Left kidney (tissue), 2 donors: ENCODE results near the gene PDLIM4. TPM values are rescaled to one million over a fixed set of nuclear protein-coding genes. Genes with fewer than 3 reads are reported as not detected.

Experiments used
- DNase-seq: peaks from one replicate; pipeline ENCODE4 v3.0.0-alpha.2; 2013
- polyA plus RNA-seq: library from polyadenylated mRNA; unstranded; fragments of 120-200 nt; gene quantifications from one replicate; pipeline ENCODE4 v1.2.1, GENCODE V29; 2013; ENCODE audit not compliant: insufficient read length

The PDLIM4 gene
- polyA plus RNA-seq, 1 donor = 11.1 TPM

GRCh38 chr5:132281856-132282614 is 24.5 kb downstream of the PDLIM4 start:
- no peak for DNase-seq

DNA sequence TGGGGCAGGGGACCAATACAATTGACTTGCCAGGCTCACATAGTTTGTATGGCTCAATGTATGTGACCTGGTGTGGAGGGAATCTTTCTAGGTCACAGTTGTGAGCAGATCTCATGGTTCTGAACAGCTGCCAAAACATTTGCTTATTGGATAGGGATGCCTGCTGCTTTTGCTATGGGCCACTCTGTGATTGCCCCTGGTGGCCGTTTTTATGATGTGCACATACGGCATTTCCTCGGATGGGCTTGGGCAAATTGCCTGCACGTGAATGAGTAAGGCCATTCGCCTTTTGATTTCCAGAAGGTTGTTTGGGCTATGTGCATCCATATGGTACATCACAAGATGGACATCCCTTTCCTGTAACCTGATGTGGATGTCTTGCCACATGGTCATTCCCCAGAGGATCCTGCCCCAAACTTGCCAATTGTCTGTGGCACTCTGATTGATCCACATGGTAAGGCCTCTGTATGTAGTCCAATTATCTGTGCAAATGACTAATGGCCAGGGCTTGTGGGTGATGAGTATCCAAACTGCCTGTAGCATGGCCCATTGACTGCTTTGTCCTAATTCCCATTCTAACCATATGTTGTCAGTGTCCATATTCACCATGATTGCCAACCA is 26.0 kb downstream of the PDLIM4 start:
- DNase-seq = no peak

- DNase-seq = no peak
Observed at GRCh38 chr5:132289097-132289496, 31.6 kb downstream of the PDLIM4 start.

GRCh38 chr5:132291026-132291425 is 33.5 kb downstream of the PDLIM4 start:
- no peak for DNase-seq

DNA sequence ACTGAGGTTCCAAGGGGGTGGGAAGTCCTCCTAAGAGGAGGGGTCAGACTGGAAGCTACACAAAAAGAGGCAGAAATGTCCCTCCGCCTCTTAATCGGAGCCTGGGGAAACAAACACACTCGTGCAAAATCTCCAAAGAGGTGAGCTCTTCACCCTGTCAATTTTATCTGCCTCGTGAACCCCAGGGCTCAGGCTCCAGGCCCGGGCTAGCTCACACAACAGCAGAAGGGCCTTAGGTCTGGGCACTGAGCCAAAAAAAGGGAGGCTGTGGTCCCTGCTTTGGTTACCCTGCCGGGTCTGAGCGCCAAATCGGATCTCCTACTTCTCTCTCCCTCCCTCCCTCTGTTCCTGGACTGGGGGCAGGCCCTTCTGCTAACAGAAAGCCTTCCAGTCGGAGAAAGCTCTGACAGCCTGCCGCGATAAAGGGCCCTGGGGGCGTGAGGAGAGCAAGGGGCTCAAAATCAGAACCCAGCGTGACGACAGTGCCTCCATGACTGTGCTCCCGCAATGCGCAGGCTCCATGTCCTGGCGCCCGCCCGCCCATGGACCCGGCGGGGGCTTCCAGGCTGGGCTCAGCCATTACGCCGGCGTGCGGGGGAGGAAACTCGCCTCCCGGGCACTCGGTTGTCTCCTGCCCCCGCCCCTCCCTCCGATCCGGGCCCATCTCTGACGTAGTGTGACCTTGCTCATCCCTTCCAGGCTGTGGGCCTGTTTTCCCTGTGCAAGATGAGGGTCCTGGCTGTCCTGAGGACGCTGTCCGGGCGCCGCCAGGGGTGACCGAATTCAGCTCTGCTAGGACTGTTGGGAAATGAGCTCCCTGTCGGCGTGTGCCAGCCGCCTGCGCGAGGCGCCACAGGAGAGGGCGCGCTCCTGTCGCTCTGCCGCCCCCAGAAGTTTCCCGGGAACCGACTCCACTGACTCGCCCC is 35.8 kb downstream of the PDLIM4 start:
- peak; percentile 87 for DNase-seq

- DNase-seq = peak; percentile 91
Observed at GRCh38 chr5:132293992-132294727, 36.7 kb downstream of the PDLIM4 start, which contains the start of gene SLC22A4. Gene SLC22A4 (plus strand): TSS chr5:132294394. CDS start chr5:132294617, 223 bp downstream.

- no peak for DNase-seq
Observed at GRCh38 chr5:132294728-132295504, 37.4 kb downstream of the PDLIM4 start.

DNA sequence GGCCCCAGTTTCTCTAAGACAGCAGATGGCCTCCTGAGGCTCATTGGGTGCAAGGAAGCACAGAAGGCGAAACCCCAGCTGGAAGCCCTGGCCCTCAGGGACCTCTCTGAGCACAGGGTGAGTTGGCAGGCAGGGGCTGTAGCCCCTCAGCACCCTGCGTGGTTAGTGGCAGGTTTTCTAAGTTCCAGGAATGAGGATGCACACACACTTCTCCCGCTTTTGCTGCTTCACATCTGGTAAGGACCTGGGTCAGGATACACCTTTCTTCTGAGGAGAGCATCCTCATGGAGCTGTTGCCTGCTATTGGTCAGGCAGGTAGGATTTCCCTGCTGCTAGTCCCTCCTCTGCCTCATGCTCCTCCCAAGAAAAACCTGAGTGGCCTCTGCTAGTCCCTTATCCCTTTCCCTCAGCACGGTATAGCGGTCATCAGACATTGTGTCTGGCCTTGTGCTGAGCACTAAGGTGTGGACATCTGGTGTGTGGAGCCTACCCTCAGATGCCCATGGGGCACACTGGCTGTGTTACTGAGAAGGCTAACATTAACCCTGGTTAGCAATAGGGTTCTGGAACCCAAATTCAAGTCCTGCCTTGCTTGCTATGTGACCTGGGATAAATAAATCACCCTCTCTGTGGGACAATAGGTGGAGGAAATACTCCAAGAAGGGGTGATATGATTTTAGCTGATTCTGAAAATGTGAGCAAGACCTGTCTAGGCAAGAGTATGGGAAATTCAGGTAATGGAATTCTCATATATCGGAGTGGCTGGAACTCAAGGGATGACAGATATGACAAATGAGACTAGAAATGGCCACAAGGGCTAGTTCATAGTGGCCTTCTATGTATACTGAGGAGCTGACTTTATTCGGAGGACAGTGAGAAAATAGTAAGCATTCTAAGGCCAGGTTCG is 38.3 kb downstream of the PDLIM4 start:
- DNase-seq = no peak

DNA sequence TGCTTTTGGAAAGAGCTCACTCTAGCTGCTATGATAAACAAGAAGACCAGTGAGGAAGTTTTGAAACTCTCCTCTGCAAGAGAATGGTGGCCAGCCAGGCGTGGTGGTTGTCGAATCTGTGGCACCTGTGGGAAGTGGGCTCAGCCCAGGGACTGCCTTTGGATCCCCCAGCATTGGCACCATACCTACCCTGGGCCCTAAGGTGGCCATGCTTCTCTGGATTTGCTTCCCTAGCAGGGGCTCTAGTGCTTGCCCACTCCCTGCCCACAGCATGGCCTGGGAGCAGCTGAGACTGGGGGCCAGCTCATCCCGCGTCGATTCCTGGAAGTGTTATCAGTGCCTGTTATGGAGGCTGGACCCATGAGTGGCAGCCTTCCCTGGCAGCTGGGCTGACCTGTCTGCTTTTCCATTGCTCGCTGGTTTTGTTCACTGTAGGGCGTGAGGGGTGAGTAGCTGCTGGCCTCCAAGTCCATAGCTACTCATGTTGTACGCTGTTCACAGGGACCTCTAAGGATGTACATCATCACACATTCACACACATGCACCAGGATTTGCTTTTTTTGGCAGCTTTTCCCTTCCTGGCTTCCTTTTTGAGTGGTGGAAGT is 39.0 kb downstream of the PDLIM4 start:
- no peak for DNase-seq

- no peak for DNase-seq
Observed at GRCh38 chr5:132297211-132297940, 39.9 kb downstream of the PDLIM4 start.

- DNase-seq = no peak
Observed at GRCh38 chr5:132298298-132299212, 41.1 kb downstream of the PDLIM4 start.

GRCh38 chr5:132299917-132300316 is 42.4 kb downstream of the PDLIM4 start:
- no peak for DNase-seq

DNA sequence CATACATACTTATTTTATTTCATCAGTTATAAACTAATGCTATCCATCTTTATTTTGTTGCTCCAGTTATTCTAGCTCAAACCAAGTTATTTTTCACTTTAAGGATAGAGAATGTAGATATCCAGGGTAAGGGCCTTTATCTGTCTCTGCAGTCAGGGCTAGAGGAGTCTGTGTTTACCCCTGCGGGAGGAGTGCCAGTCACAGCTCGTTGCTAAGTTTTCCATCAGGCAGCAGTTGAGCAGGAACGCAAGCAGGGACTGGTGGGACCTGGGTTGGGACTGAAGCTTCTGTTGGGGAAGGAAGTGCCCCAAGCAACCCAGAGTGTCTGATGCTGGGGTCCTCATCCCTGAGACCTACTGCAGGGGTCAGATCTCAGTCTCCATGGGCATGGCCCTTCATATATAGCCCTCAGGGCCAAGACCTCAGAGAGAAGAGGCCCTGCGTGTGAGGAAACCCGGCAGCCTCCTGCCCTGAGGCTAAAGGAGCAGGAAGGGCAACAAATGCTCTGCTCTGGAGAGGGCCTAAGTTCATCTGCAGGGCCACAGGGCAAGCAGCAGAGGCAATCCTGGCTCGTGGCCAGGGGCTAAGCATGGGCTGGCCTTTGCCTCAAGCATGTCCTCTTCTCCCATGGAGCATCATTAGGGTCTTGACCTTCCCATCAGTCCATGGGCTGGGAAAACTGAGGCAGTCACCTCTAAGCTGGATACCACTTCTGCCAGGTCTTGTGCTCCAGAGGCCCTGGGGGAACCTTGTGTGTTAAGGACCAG is 43.3 kb downstream of the PDLIM4 start:
- no peak for DNase-seq

DNA sequence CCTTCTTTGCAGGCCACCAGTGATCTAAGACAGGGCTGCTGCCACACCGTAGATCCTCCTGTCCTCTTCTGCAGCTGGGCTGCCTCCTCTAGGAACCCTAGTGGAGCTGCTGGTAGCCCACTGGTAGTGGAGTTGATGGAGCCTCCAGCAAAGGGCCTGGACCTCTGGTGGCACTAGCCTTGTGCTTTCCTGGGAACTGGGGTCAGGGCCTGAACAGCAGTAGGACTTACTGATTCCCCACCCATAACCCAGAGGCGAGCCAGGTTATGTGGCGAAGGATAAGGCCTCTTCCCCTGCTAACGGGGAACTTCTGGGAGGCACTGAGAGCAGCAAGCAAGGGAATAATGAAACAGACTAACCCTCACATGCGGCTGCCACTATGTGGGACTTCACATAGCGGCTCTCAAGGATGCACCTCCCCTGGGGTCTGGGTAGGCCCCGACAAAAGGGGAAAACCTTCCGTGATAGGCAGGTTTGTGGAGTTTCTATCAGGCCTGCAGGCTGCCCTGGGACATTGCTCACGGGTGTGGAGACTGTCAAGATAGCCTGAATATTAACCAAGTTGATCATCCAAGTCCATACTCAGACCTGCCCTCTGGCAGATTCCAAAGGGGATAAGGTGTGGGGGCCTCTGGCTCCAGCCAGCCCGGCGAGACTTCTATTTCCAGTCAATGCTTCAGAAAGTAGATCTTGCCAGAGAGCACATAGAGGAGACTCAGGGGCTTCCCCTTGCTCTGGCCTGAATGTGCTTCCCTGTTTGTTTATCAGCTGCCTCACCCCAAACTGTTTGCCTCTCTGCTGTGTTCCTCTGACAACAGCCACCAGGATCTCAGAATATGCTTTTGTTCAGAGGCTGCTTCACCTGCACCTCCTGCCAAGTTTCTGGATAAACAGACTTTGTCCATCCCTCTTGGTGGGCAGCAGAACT is 44.1 kb downstream of the PDLIM4 start:
- no peak for DNase-seq

DNA sequence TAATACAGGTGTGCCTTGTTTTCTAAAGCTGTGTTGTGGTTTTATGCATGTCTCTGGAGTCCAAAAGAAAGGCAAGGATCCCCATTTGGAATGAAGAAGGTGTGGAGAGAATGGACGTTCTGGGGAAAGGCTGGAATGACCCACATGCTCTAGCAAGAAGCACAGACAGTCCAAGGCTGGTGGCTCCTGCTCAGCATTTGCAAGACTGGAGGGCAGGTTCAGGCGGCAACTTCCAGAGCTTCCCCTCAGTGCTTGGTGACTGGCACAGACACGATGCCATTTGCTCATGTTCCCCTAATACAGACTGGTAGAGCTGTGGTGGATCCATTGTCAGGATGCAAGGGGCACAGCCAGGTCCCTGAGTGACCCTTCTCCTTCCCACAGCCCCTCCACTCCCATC is 44.9 kb downstream of the PDLIM4 start:
- DNase-seq = no peak

DNA sequence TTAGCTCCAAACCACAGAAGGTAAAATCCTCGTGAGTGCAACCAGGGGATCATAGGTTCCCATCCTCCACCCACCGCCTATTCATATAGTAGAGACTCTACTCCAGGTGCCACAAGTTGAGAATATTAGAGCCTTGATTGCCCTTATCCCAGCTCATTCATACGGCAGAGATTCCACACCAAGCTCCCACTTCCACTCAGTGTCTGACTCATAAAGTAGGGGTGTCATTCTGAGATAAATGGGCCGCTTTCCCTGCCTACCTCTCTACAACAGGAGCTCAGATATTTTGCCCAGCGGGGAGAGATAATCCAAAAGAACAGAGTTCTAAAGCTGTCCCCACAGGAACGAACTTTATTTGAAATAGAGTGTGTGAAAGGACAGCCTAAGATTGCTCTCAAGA is 46.1 kb downstream of the PDLIM4 start:
- no peak for DNase-seq
